ENCODE data around the gene ACADS.
A peak's percentile ranks its signal among the peaks of the same experiment; 100 is the strongest.

Gene ACADS

GRCh38 chr12:120736404-120737331 lies 11.0 kb downstream of the ACADS start:
- no peak for DNase-seq (ENCODE audit: low read depth)
- no peak for TF ChIP-seq CTCF (IDR thresholded peaks at IDR 0.05; ENCODE audit: insufficient read depth, low read depth, low read length, missing control alignments)
- no peak overlapping the region for H3K4me3 ChIP-seq (ENCODE audit: low read length)

DNA sequence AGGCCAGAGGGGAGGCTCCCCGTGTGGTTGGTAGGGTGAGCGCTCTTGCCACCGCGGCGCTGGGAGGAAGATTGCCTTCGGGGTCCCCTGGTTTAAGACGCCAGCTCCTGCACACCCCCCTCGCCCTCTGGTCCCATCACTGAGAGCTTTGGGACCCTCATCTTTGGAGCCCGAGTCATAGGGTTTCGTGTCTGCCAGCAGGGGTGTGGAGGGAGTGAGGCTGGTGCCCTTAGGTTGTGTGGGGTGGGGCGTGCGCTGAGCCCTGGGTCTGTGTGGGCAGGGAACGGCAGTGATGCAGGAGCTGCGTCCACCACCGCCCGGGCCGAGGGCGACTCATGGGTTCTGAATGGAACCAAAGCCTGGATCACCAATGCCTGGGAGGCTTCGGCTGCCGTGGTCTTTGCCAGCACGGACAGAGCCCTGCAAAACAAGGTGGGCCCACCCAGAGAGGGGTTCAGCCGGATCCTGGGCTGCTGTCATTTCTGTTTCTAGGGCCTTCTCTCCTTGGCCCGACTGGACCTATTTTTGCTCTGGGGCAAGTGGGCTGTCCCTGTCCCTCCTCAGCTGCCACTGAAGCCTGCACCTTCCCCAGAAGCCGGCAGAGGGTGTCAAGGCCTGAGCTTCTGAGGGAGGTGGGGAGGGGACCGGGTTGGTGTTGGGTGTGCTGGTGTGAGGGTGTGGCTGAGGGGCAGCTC lies 12.1 kb downstream of the ACADS start:
- TF ChIP-seq CTCF (IDR thresholded peaks at IDR 0.05; ENCODE audit: insufficient read depth, low read depth, low read length, missing control alignments): peak; percentile 43
- peak; percentile 17 for DNase-seq (ENCODE audit: low read depth)
- no peak overlapping the region for H3K4me3 ChIP-seq (ENCODE audit: low read length)

DNA sequence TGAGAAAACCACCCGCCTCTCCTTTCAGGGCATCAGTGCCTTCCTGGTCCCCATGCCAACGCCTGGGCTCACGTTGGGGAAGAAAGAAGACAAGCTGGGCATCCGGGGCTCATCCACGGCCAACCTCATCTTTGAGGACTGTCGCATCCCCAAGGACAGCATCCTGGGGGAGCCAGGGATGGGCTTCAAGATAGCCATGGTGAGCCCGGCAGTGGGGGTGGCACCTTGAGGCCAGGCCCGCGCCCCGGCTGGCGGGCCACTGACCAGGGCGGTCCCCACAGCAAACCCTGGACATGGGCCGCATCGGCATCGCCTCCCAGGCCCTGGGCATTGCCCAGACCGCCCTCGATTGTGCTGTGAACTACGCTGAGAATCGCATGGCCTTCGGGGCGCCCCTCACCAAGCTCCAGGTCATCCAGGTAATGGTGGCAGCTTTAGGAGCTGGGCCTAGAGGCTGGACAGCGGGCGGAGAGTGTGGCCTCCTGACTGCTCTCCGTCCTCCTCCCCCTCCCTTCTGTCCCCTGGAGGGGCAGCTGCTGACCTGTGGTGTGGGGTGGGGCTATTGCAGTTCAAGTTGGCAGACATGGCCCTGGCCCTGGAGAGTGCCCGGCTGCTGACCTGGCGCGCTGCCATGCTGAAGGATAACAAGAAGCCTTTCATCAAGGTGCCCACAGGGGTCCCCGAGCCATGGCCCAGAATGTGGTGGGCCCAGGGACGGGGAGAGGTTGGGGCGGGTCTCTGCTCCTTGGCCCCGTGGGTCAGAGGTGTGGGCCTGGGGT lies 12.8 kb downstream of the ACADS start:
- TF ChIP-seq CTCF (IDR thresholded peaks at IDR 0.05; ENCODE audit: insufficient read depth, low read depth, low read length, missing control alignments): no peak
- H3K4me3 ChIP-seq (ENCODE audit: low read length): no peak overlapping the region
- DNase-seq (ENCODE audit: low read depth): no peak

- H3K4me3 ChIP-seq (ENCODE audit: low read length): no peak overlapping the region
- no peak for TF ChIP-seq CTCF (IDR thresholded peaks at IDR 0.05; ENCODE audit: insufficient read depth, low read depth, low read length, missing control alignments)
- no peak for DNase-seq (ENCODE audit: low read depth)
Observed at GRCh38 chr12:120739031-120739762, 13.6 kb downstream of the ACADS start.

GRCh38 chr12:120739821-120740613 lies 14.4 kb downstream of the ACADS start:
- no peak for DNase-seq (ENCODE audit: low read depth)
- no peak for TF ChIP-seq CTCF (IDR thresholded peaks at IDR 0.05; ENCODE audit: insufficient read depth, low read depth, low read length, missing control alignments)
- H3K4me3 ChIP-seq (ENCODE audit: low read length): no peak overlapping the region
